GM21717 (cell line): Measurements from ENCODE around the gene NFKBIL1.
A peak's percentile ranks its signal among the peaks of the same experiment; 100 is the strongest.
"Not testable (repeated sequence)": the region's sequence is repeated elsewhere in the genome, so short reads cannot be mapped to it uniquely, and the experiment has no call there.

ENCODE experiments used
- ATAC-seq: cut with Tn5 transposase; IDR thresholded peaks from one replicate; pipeline ENCODE4 v1.9.1; 2021; ENCODE audit warnings: mild to moderate bottlenecking, moderate library complexity; ENCODE audit not compliant: unreplicated experiment

Gene NFKBIL1

DNA sequence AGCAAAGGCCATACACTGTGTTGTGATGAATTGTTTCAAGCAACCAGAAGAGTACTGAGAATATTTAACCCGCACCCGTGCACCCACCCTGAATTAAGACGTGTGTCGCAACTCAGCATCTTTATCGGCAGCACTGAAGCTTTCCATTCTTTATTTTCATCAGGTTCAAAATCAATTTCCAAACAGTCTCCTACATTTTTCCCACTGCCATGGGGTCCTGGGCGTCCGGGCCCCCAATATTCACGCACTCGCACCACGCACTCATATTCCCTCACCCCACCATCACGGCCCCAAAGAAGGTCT is 33.0 kb downstream of the NFKBIL1 start:
- ATAC-seq = no peak

DNA sequence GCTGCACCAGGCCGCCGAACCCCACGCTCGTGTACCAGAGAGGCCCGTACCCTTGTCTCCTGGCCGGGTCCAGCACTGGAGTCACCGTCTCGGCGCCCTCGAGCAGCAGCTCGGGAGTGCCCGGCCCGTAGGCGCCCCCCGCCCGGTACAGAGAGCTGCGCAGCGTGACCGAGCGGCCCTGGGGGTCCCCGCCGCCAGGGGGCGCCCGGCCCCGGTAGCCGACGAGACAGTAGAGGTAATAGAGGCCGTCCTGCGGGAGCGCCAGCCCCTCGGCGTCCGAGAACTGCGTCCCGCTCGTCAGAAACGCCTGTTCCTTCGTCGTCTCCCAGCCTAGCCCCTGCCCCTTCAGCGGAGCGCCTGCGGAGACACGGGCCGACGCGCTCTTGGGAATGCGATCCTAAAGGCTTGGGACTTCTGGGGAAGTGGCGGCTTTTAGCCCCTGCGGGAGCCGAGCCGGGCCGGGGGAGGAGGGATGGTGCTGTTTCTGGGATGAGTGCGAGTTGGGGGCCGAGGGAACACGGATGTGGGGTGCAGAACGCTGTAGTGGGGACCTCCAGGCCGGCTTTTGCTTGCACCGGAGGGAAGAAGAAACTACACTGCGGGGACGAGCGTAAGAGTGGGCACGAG is 33.5 kb downstream of the NFKBIL1 start:
- ATAC-seq = peak; percentile 40

DNA sequence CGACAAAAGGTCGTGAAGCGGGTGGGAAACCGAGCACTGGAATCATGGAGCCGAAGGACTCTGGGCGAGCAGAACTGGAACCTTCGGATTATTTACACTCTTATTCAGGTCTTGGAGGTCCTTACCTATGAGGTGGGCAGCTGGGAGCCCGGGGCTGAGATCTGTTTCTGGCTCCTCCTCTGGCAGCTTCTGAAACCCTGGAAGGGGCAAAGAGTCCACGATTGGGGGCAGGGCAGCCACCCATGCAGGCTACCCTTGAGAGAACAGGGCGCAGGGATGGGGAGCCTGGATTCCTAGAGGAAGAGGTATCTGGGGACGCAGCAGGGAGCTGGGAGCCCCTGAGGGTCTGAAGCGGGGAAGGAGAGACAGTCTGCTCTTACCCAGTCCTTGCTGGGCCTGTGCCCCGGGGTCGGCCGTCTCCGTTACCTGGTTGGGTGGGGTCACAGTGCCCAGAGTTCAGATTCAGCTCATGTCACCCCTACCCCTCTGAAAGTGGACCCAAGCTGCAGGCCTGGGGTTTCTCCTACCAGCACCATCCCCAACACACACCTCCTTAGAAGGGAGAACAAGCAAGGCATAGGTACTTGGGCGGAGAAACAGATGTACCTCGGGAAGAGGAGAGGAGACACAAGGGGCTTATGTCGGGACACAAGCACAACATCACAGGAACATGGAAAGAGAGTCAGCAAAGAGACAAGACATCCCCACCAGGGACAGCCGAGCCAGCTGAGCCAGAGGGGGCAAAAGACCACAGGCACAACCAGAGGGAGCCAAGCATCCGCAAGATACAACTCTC is 34.2 kb downstream of the NFKBIL1 start:
- no peak for ATAC-seq

DNA sequence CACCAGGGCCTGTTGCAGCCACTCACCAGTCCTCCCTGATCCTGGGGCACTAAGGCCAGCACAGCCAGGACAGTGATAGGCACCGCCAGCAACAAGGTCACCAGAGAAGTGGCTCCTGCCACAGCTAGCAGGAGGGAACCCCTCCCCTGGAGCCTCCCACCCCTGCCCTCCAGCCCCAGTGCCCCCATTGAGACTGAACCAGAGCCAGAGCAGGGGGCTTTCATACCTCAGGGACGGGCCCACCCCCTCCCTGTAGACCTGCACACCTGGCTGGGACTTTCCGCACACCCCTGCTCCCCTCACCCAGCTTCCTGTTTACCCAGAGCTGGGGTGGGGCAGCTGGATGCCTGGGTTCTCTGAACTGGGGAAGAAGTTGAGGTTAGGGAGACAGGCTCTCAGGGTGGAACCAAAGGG is 34.8 kb downstream of the NFKBIL1 start, which contains the start of gene LTB:
Gene LTB (minus strand): TSS at position 195 of the 414 bp plus-strand sequence. CDS start 7 bp downstream, at position 188.
- ATAC-seq = no peak

DNA sequence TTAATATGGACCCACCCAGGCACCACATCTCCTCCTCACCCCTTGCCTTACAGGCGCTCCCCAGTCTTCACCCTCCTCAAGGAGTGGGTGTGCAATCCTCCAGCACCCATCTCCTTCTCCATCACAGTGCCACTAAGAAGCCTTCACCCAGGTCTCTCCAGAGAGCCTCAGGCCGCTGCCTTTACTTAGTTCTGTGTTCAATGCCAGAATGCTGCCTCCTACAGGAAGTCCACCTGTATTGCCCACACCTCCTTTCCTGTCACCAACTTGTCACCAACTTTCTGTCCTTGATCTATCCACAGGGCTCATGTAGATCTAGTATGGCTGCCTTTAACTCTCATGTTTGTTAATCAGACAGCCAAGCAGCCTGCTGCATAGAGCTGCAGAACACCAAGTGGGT is 38.1 kb downstream of the NFKBIL1 start:
- no peak for ATAC-seq

DNA sequence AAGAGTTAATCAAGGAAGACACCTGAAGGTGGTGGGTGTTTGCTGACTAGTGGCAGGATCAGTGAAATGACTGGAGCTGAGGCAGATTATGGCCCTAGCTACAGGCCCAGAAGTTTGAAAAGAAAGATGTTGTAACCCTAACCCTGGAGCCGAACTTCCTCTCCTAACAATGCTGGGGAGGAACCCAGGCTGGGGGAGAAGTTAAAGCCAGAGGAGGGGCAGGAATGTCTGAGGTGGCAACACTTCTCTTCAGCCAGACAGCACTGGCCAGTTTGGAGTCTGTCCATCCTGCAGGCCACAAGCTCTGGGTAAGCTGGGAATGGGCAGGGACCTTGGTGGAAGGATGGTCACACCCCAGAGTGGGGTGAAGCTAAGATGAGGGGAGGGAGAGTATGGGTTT is 38.6 kb downstream of the NFKBIL1 start, which contains the start of gene LST1:
Gene LST1 (plus strand): TSS at position 270 of the 400 bp plus-strand sequence. CDS start 1,023 bp downstream, outside the sequence.
- ATAC-seq = no peak

DNA sequence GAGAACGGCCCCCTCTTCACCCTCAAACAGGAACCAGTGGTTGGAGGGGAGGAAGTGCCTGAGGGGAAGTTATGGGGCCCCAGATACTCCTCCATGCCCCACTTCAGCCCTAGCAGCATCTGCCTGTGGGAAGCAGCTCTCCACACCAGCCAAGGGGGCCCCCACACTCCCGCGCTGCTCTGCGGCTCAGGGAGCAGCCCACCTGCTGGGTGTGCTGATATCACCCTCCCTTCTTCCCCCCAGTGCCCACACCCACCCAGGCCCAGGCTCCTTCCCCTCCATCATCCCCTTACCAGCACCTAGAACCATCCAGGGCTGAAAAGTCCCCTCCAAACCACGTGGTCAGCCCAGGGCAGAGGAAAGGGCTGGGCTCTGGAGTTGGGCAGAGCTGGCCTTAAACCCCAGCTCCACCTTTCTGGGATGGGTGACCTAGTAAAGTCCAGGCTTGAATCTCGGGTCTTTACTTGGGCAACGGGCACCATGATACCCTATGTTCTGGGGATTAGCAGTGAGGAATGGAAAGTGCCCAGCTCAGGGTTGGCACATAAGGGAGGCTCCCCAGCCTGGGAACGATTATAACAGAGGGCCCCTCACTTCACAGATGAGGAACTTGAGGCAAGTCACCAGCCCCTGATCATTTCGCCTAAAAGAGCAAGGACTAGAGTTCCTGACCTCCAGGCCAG is 39.3 kb downstream of the NFKBIL1 start:
- ATAC-seq = no peak

DNA sequence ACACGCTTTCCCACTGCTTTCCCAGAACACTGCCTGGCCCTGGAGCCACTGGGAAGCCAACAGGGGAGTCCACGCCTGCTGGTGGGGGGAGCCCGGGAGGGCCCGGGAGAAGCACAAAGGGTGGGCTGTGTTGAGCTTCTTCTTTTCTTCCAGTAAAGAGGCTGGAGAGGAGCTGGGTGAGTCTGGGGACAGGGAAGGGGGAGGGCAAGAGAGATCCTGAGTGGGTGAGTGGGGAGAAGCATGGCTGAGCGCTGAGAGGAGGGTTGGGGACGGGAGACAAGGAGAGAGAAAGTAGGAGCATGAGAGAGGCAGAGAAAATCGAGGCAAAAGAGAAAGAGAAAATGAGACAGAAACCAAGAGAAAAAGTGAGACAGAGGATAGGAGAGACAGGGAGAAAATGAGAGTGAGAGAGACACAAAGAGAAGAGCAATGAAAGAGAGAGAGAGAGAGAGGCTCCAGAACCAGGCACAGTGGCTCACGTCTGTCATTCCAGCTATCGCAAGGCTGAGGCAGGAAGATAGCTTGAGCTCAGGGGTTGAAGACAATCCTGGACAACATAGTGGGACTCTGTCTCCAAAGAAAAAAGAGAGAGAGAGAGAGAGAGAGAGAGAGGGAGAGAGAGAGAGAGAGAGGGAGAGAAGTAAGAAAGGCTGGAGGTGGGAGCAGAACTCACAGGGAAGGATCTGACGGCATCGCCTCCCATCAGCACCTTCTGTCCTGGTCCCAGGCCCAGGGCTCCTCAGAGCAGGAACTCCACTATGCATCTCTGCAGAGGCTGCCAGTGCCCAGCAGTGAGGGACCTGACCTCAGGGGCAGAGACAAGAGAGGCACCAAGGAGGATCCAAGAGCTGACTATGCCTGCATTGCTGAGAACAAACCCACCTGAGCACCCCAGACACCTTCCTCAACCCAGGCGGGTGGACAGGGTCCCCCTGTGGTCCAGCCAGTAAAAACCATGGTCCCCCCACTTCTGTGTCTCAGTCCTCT is 40.7 kb downstream of the NFKBIL1 start:
- ATAC-seq = no peak

DNA sequence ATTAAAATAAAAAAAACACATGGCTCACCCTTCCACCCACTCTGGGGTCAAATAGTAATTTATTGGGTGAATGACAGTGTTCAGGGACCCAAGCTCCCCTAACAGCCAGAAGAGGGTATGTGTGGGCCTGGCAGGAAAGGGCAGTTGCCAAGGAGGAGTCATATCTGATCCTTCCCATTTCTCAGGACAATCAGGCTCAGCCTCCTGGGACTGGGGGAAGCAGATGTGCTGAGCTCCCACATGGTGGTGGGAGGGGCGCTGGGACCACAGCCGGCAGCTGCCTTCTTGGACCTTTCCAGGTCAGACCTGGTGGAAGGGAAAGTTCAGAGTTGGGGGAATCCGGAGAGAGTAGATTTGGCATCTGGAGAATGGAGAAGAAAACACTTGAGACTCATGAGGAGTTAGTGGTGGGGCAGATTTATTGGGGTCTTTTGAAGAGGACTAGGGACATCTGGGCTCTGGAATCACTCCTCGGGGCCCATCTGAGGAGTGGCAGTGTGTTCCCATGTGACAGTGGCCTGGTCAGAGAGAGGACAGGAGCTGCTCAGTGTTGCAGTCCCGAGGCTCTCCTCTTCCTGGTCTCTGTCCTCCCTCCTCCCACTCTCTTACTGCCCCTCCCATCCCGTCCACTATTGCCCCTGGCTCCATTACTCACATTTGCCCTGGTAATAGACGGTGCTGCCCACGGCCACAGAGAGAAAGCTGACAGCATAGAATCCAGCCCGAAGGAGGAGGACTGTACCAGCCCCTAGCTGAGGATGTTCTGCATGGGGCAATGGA is 41.7 kb downstream of the NFKBIL1 start:
- ATAC-seq = no peak

DNA sequence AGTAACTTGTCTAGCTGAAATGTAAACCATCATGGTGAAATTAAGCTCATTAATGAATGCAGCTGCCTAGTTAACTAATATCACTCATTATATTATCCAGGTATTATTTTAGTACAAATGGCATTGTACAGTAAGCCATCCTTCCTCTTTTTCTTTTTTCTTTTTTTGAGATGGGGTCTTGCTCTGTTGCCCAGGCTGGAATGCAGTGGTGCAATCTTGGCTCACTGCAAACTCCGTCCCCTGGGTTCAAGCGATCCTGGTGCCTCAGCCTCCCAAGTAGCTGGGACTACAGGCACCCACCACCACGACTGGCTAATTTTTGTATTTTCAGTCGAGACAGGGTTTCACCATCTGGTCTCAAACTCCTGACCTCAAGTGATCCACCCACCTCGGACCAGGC is 43.3 kb downstream of the NFKBIL1 start:
- ATAC-seq = not testable (repeated sequence)

DNA sequence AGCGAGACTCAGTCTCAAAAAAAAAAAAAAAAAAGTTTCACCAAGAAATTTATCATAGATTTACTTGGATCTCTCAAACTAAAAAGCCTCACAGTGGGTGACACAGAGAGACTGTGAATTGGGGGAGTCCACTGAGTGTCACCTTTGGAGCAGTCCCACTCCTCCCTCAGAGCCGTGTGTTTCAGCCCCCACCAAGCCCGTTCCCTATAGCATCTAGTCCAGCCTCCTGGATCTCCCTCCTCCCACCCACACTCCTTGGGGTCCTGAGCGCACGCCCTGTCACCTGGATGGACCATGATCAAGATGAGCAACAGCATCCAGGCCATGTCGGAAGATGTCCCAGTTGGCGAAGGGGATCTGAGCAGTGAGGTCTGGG is 45.0 kb downstream of the NFKBIL1 start:
- no peak for ATAC-seq

DNA sequence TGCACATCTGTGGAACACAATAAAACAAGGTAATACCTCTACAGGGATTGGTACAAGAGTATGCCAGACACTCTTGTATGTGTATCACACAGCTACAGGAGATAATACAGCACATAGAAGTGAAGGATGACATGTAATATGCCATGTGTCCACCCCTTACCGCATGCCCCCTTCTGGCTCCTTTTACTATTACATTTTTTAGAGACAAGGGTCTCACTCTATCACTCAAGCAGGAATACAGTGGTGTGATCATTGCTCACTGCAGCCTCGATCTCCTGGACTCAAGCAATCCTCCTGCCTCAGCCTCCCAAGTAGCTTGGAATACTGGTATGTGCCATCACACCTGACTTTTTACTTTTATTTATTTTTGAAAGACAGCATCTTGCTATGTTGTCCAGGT is 49.6 kb downstream of the NFKBIL1 start:
- ATAC-seq = no peak

DNA sequence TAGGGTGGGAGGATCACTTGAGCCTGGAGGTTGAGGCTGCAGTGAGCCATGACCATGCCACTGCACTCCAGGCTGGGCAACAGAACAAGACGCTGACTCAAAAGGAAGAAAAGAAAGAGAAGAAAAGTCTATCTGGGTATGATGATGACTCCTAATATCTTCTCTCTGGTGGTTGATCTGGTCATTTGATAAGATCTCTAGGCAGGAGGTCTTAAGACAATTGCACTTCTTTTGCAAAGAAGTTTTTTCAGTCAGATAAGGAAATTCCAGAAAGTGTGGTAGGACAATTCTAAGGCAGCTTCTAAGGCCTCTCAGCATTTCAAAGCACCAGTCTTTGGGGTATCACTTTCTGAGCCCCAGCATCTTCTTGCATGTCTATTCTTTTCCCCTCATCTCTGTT is 59.9 kb downstream of the NFKBIL1 start:
- no peak for ATAC-seq
